HG03060 (cell line): ENCODE results near the gene CCDC152.
"Not testable (repeated sequence)": the region's sequence is repeated elsewhere in the genome, so short reads cannot be mapped to it uniquely, and the experiment has no call there.

ENCODE experiments used
- ATAC-seq: cut with Tn5 transposase; IDR thresholded peaks from one replicate; pipeline ENCODE4 v1.9.1; 2021; ENCODE audit warnings: low read depth, moderate number of reproducible peaks; ENCODE audit not compliant: unreplicated experiment

CCDC152 gene

GRCh38 chr5:42843675-42844292 is 87.2 kb downstream of the CCDC152 start:
- ATAC-seq = no peak

GRCh38 chr5:42844408-42844807 is 87.8 kb downstream of the CCDC152 start:
- not testable (repeated sequence) for ATAC-seq

- no peak for ATAC-seq
Measured at GRCh38 chr5:42848545-42848944, 91.9 kb downstream of the CCDC152 start.

GRCh38 chr5:42851481-42851880 is 94.9 kb downstream of the CCDC152 start:
- no peak for ATAC-seq
